ENCODE results near the gene ARSK.

ARSK gene

GRCh38 chr5:95554647-95555548 lies at the start of gene ARSK, which contains the start of gene SKIC3:
TSS of gene ARSK (plus strand) at chr5:95555101. CDS start at chr5:95555279, 178 bp downstream.
TSS of gene SKIC3 (minus strand) at chr5:95554977. CDS start at chr5:95547150, 7,827 bp downstream.
- TF ChIP-seq CTCF (conservative IDR thresholded peaks at IDR 0.05; ENCODE audit: low read depth, low read length) = peak; percentile 64
- peak within 1 kb of the TSS; percentile 76 for H3K4me3 ChIP-seq (ENCODE audit: low read depth, low read length)
- DNase-seq (ENCODE audit: low read depth) = peak; percentile 100

- TF ChIP-seq CTCF (conservative IDR thresholded peaks at IDR 0.05; ENCODE audit: low read depth, low read length) = no peak
Observed at GRCh38 chr5:95508550-95508949, 46.4 kb upstream of the ARSK start.

GRCh38 chr5:95511606-95512005 lies 43.3 kb upstream of the ARSK start:
- no peak for DNase-seq (ENCODE audit: low read depth)
- no peak for TF ChIP-seq CTCF (conservative IDR thresholded peaks at IDR 0.05; ENCODE audit: low read depth, low read length)
- H3K4me3 ChIP-seq (ENCODE audit: low read depth, low read length) = no peak overlapping the region

More at GRCh38 chr5:95508550-95508949, 46.4 kb upstream of the ARSK start:
- no peak for DNase-seq (ENCODE audit: low read depth)
- no peak overlapping the region for H3K4me3 ChIP-seq (ENCODE audit: low read depth, low read length)

GRCh38 chr5:95518417-95518816 lies 36.5 kb upstream of the ARSK start:
- no peak for DNase-seq (ENCODE audit: low read depth)
- no peak overlapping the region for H3K4me3 ChIP-seq (ENCODE audit: low read depth, low read length)
- TF ChIP-seq CTCF (conservative IDR thresholded peaks at IDR 0.05; ENCODE audit: low read depth, low read length) = no peak

GRCh38 chr5:95519151-95519550 lies 35.8 kb upstream of the ARSK start:
- no peak overlapping the region for H3K4me3 ChIP-seq (ENCODE audit: low read depth, low read length)
- no peak for DNase-seq (ENCODE audit: low read depth)
- no peak for TF ChIP-seq CTCF (conservative IDR thresholded peaks at IDR 0.05; ENCODE audit: low read depth, low read length)

- DNase-seq (ENCODE audit: low read depth) = no peak
- H3K4me3 ChIP-seq (ENCODE audit: low read depth, low read length) = no peak overlapping the region
- TF ChIP-seq CTCF (conservative IDR thresholded peaks at IDR 0.05; ENCODE audit: low read depth, low read length) = no peak
Observed at GRCh38 chr5:95519681-95520080, 35.2 kb upstream of the ARSK start.
